ENCODE measurements around the gene MBTPS2. TPM values are rescaled to one million over a fixed set of nuclear protein-coding genes. Genes with fewer than 3 reads are reported as not detected.
A peak's percentile ranks its signal among the peaks of the same experiment; 100 is the strongest.

MBTPS2 gene
- total RNA-seq (10 to 100 TPM; 10.6 to 14.2 (median 12.8) TPM), polyA plus RNA-seq (1 to 10 TPM; 2.0 to 4.2 TPM)
- long read RNA-seq, donor 1, full-length matches to known transcripts = 31 of 37 reads
- long read RNA-seq, donor 1, partial matches to known transcripts = 1 of 37 reads
- long read RNA-seq, donor 1, other reads (novel, unspliced or antisense) = 5 of 37 reads
- long read RNA-seq, donor 2, full-length matches to known transcripts = 32 of 38 reads
- long read RNA-seq, donor 2, partial matches to known transcripts = 0 of 38 reads
- long read RNA-seq, donor 2, other reads (novel, unspliced or antisense) = 6 of 38 reads
- long read RNA-seq, donor 3, full-length matches to known transcripts = 38 of 58 reads
- long read RNA-seq, donor 3, partial matches to known transcripts = 8 of 58 reads
- long read RNA-seq, donor 3, other reads (novel, unspliced or antisense) = 12 of 58 reads

GRCh38 chrX:21839334-21840192, at the start of gene MBTPS2:
Gene MBTPS2, plus strand, starts transcription at chrX:21839617. Its CDS starts 118 bp downstream, at chrX:21839735.
- Histone ChIP-seq H3K27me3 (peaks cover 0 to 34% (median 0%) of the 10 kb centered on the region in 7 donors), H3K27ac (peak within 1 kb of the TSS; percentile 39 to 89 (median 86)), H3K9me3 (no peaks in the 10 kb centered on the region), H3K36me3 (peaks cover 0 to 15% (median 0%) of the 10 kb centered on the region in 9 donors), H3K4me1 (peaks cover 0 to 27% (median 11%) of the 10 kb centered on the region in 9 donors), H3K4me3 (peak within 1 kb of the TSS; percentile 26 to 80 (median 72))
- peak; percentile 85 to 97 (median 95) for ATAC-seq
- intact Hi-C loops (cut with DNase I) = loop anchor here in 4 of 10 donors (5.0 to 10.0 kb wide), 3 partner anchors 82 to 135 kb away; partner anchors contain the start of gene SMPX (in 4 of the 4)
- DNase-seq = peak; percentile 81 to 84
- TF ChIP-seq CTCF (IDR thresholded peaks at IDR 0.05) = peak in 2 of 9 donors; percentile 19 to 25
- 0% methylated on average over 23 to 61 of the region's 61 CpGs for WGBS, 2 donors

- H3K9me3 ChIP-seq = no peaks in the 10 kb centered on the region
- DNase-seq (no peak), ATAC-seq (peak in 6 of 8 donors; percentile 78 to 93 (median 85))
- H3K4me3 ChIP-seq = no peak overlapping the region
- H3K4me1 ChIP-seq = peaks cover 0 to 11% (median 0%) of the 10 kb centered on the region in 9 donors
- intact Hi-C loops (cut with DNase I) = no loop called here
- H3K27ac ChIP-seq = peak overlapping the region in 4 of 10 donors; percentile 25 to 72 (median 65)
- no peaks in the 10 kb centered on the region for H3K36me3 ChIP-seq
- H3K27me3 ChIP-seq = peaks cover 0 to 7% (median 0%) of the 10 kb centered on the region in 7 donors
- TF ChIP-seq CTCF (IDR thresholded peaks at IDR 0.05) = no peak
- 59 to 74% methylated on average over 6 of the region's 6 CpGs for WGBS, 2 donors
These were observed 40.7 kb upstream of the MBTPS2 start for GRCh38 chrX:21798677-21799219.

DNA sequence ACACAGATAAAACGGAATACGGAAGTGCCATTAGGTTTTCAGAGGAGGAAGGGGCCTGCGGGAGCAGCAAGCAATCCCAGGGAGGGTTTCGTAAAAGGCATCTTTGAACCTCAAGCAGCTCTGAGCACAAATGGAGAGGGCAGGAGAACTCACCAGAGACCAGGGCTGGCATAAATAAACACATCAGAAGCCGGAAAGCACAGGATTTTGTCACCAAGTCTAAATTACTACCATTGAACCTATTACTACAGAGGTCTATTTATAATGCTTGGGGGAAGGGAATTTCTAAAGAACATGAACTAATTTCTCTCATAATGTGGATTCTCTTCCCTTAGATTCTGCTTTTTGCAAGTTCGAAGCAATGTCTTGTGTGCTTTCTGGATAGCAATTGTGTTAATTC, 39.6 kb upstream of the MBTPS2 start:
- no peaks in the 10 kb centered on the region for H3K9me3 ChIP-seq
- DNase-seq (no peak), ATAC-seq (peak in 2 of 8 donors; percentile 18 to 41)
- peak overlapping the region in 6 of 10 donors; percentile 2 to 72 (median 60) for H3K27ac ChIP-seq
- intact Hi-C loops (cut with DNase I) = no loop called here
- H3K36me3 ChIP-seq = no peaks in the 10 kb centered on the region
- TF ChIP-seq CTCF (IDR thresholded peaks at IDR 0.05) = no peak
- H3K4me1 ChIP-seq = peaks cover 0 to 11% (median 0%) of the 10 kb centered on the region in 9 donors
- 65 to 68% methylated on average over 6 of the region's 6 CpGs for WGBS, 2 donors
- no peak overlapping the region for H3K4me3 ChIP-seq
- peaks cover 0 to 7% (median 0%) of the 10 kb centered on the region in 7 donors for H3K27me3 ChIP-seq
